Endothelial cell (in vitro differentiated cells): ENCODE measurements around the gene SEPHS1. TPM values are rescaled to one million over a fixed set of nuclear protein-coding genes. Genes with fewer than 3 reads are reported as not detected.

Experiments used
- DNase-seq: peaks from one replicate; pipeline ENCODE4 v3.0.0; 2021; ENCODE audit warnings: low spot score
- H3K27ac Mint-ChIP-seq: one replicate; pipeline ENCODE4 v1.8.0; 2021; ENCODE audit warnings: mixed read lengths, inconsistent platforms; ENCODE audit not compliant: unreplicated experiment
- H3K27me3 Mint-ChIP-seq: one replicate; pipeline ENCODE4 v1.8.0; 2021; ENCODE audit warnings: mild to moderate bottlenecking, moderate library complexity, mixed read lengths, inconsistent platforms; ENCODE audit not compliant: unreplicated experiment
- H3K36me3 Mint-ChIP-seq: one replicate; pipeline ENCODE4 v1.8.0; 2021; ENCODE audit warnings: mild to moderate bottlenecking, low read depth, mixed read lengths, inconsistent platforms; ENCODE audit not compliant: unreplicated experiment
- H3K4me1 Mint-ChIP-seq: one replicate; pipeline ENCODE4 v1.8.0; 2021; ENCODE audit warnings: mild to moderate bottlenecking, mixed read lengths, inconsistent platforms; ENCODE audit not compliant: unreplicated experiment
- H3K4me3 Mint-ChIP-seq: one replicate; pipeline ENCODE4 v1.8.0; 2021; ENCODE audit warnings: mild to moderate bottlenecking, mixed read lengths, inconsistent platforms; ENCODE audit not compliant: unreplicated experiment
- H3K9me3 Mint-ChIP-seq: one replicate; pipeline ENCODE4 v1.8.0; 2021; ENCODE audit warnings: mixed read lengths, inconsistent platforms; ENCODE audit not compliant: unreplicated experiment
- total RNA-seq: library from RNA; stranded (reverse); fragmentation: NEBNext Ultra II Directional; extraction: Animal tissue kit (Norgen Biotek cat#: 25700); gene quantifications from one replicate; pipeline ENCODE4 v1.2.1, GENCODE V29; 2021; ENCODE audit not compliant: unreplicated experiment
- TF ChIP-seq, protein P1 (sequence below): fragments of 200-600 bp; sonication (generic); IDR thresholded peaks from one replicate; pipeline ENCODE4 v1.5.0; 2021; ENCODE audit warnings: antibody characterized with exemption; ENCODE audit not compliant: unreplicated experiment

The SEPHS1 gene
- total RNA-seq, 1 donor from 2014 or later: 74.9 TPM

DNA sequence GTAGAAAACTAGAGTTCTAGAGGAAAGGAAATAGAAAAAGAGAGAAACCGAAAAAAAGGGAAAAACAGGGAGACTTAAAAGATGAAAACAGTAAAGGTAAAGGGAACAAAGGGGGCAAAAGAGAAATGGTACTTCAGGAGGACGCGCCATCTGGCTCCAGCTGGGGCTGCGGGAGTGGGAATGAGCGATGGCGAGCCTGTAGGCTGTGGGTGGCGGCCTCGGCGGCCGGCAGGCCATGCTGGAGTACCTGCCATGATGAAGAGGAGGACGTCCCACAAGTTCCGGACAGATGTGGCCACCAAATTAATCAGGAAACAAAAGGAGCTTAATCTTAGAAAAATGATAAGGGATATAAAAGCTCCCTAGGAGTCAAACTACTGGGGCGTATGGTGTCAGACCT lies 26.5 kb downstream of the SEPHS1 start:
- DNase-seq: no peak
- Mint-ChIP-seq H3K36me3 (peaks cover 23% of the 10 kb centered on the region), H3K4me3 (peak overlapping the region; percentile 18), H3K27me3 (no peaks in the 10 kb centered on the region), H3K27ac (no peak overlapping the region), H3K9me3 (no peaks in the 10 kb centered on the region), H3K4me1 (no peaks in the 10 kb centered on the region)
- TF ChIP-seq, protein P1, sequence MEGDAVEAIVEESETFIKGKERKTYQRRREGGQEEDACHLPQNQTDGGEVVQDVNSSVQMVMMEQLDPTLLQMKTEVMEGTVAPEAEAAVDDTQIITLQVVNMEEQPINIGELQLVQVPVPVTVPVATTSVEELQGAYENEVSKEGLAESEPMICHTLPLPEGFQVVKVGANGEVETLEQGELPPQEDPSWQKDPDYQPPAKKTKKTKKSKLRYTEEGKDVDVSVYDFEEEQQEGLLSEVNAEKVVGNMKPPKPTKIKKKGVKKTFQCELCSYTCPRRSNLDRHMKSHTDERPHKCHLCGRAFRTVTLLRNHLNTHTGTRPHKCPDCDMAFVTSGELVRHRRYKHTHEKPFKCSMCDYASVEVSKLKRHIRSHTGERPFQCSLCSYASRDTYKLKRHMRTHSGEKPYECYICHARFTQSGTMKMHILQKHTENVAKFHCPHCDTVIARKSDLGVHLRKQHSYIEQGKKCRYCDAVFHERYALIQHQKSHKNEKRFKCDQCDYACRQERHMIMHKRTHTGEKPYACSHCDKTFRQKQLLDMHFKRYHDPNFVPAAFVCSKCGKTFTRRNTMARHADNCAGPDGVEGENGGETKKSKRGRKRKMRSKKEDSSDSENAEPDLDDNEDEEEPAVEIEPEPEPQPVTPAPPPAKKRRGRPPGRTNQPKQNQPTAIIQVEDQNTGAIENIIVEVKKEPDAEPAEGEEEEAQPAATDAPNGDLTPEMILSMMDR: no peak

DNA sequence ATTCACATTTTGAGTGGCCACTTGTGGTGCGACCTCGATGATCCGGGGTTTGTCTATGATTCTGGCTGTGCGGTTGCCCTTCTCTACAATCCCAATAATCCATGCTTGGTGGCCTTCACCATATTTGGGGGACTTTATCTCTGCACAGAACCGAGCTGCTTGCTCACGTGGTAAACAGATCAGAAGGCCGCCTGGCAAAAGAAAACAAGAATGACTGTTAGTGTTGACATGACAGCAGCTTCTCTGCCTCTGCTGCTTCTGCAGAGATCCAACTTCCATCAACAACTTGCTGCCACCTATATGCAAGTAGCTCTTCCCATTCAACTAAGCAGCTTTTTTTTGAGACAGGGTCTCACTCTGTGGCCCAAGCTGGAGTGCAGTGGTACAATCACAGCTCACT lies 28.9 kb downstream of the SEPHS1 start:
- no peaks in the 10 kb centered on the region for H3K27me3 Mint-ChIP-seq
- no peak for DNase-seq
- H3K4me3 Mint-ChIP-seq: no peak overlapping the region
- H3K27ac Mint-ChIP-seq: no peak overlapping the region
- no peaks in the 10 kb centered on the region for H3K4me1 Mint-ChIP-seq
- no peaks in the 10 kb centered on the region for H3K9me3 Mint-ChIP-seq
- TF ChIP-seq, protein P1: no peak
- H3K36me3 Mint-ChIP-seq: peaks cover 18% of the 10 kb centered on the region

DNA sequence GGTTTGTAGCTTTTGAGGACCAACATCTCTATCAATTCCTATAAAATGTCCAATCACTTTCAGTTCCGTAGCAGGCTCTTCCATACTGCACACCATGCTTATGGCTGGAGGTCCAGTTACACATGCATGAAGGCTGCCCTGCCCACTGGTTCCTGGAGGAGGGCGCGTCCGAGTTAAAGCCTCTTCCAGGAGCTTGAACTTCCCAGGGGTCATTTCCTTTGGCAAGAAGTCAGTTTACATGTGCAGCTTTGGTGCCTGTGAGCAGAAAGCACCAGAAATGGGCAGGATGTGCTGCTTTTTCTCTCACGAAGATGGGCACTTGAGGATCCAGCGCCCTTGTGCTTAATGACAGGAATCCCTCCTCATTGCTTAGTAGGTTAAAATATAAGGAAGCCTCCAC lies 30.6 kb downstream of the SEPHS1 start:
- peak; percentile 8 for DNase-seq
- TF ChIP-seq, protein P1: no peak
- Mint-ChIP-seq H3K4me1 (no peaks in the 10 kb centered on the region), H3K27ac (no peak overlapping the region), H3K36me3 (peaks cover 8% of the 10 kb centered on the region), H3K9me3 (no peaks in the 10 kb centered on the region), H3K27me3 (no peaks in the 10 kb centered on the region), H3K4me3 (no peak overlapping the region)

DNA sequence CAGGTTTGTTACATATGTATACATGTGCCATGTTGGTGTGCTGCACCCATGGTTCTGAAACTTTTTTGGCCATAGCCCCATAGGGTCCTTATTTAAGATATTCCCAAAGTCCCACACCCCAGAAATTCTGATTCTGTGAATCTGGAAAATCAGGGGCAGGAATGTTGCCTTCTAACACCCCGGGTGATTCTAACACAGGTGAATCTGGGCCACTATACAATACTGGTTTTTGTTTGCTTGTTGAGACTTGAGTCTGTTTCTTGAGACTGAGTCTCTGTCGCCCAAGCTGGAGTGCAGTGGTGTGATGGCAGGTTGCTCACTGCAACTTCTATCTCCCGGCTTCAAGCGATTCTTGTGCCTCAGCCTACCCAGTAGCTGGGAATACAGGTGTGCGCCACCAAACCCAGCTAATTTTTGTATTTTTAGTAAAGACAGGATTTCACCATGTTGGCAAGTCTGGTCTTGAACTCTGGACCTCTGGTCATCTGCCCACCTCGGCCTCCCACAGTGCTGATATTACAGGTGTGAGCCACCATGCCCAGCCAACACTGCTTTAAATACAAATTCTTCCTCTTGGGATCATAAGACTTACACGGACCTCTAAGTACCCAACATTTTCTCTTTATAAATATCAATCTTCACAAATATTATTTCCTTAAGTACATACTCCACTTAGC lies 31.3 kb downstream of the SEPHS1 start:
- Mint-ChIP-seq H3K27ac (no peak overlapping the region), H3K4me3 (no peak overlapping the region), H3K4me1 (no peaks in the 10 kb centered on the region), H3K9me3 (no peaks in the 10 kb centered on the region), H3K27me3 (no peaks in the 10 kb centered on the region), H3K36me3 (peaks cover 6% of the 10 kb centered on the region)
- TF ChIP-seq, protein P1: no peak
- DNase-seq: no peak

DNA sequence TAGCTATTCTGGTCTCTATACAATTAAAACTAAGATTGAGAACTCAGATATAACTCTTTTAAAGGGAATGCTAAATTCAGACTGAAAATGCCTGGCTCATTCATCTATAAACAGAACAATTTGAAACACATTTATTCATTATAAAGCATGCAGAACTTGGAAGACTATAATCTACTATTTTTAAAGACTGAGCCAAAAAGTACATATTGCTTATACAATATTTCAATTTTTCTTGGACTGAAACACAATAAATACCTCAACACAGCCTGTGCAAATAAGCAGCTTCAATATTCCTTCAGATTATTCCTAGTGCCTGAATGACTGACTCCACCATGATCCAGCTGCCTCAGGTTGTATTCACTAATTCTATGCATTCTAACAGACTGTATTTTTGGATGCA lies 32.7 kb downstream of the SEPHS1 start:
- Mint-ChIP-seq H3K27ac (no peak overlapping the region), H3K9me3 (no peaks in the 10 kb centered on the region)
- TF ChIP-seq, protein P1: no peak

More for the DNA sequence above, 32.7 kb downstream of the SEPHS1 start:
- no peak for DNase-seq
- Mint-ChIP-seq H3K27me3 (no peaks in the 10 kb centered on the region), H3K4me3 (no peak overlapping the region), H3K4me1 (no peaks in the 10 kb centered on the region), H3K36me3 (no peaks in the 10 kb centered on the region)
